Measurements from ENCODE around the gene HOXA3. TPM values are rescaled to one million over a fixed set of nuclear protein-coding genes. Genes with fewer than 3 reads are reported as not detected.

Gene HOXA3
- total RNA-seq (2022) (19.9 and 22.6 TPM in 2 replicates), Bru-seq, nascent RNA (percentile 85 among the genes with signal in this experiment), BruChase-seq, experiment 1, labeled RNA remaining after a 2-hour chase (percentile 88 among the genes with signal in this experiment), BruChase-seq, experiment 2, labeled RNA remaining after a 6-hour chase (percentile 81 among the genes with signal in this experiment)
- long read RNA-seq, partial matches to known transcripts: 1 of 14 reads
- long read RNA-seq, other reads (novel, unspliced or antisense): 13 of 14 reads

DNA sequence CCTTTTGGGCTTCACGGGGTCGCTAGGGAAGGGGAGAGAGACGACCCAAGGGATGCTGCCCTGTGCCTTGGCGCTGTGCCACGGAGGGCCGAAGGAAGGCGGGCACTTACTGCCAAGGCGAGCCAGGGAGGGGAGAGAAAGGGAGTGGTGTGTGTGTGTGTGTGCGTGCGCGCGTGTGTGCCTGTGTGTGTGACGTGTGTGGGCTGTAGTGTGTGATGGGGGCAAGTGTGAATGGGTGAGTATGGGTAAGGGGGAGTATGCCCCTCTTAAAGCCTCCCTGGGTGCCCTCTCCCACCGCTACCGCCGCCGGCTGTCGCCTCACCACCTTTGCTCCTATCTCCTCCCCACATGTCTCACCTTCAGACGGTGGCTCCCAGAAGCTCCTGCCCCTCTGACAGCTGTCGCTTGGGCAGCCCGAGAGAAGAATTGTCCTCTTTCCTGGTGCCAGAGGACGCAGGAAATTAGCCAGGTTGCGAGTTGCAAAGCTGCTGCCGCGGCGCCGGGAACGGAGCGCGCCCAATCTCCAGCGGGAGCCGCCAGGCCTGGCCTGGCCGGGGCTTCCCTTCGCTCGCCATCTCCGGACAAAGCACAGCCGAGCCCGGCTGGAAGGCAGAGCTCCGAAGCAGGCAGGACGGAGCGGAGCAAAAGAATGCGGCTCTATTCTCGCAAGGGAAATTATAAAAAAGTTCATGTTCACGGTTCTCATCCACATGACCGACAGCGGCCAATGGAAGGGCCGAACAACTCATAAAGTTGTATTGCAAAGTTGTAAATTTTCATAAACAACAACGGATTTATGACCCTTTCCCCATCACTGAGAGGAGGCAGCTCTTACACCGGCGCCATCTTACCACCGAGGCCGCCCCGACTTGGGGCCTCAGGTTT is at the start of gene HOXA3:
Gene HOXA3, minus strand, starts transcription at position 653 of the 885 bp plus-strand sequence. CDS start 41,943 bp downstream, outside the sequence.
- H3K4me1 ChIP-seq: peaks cover 25% of the 10 kb centered on the region

DNA sequence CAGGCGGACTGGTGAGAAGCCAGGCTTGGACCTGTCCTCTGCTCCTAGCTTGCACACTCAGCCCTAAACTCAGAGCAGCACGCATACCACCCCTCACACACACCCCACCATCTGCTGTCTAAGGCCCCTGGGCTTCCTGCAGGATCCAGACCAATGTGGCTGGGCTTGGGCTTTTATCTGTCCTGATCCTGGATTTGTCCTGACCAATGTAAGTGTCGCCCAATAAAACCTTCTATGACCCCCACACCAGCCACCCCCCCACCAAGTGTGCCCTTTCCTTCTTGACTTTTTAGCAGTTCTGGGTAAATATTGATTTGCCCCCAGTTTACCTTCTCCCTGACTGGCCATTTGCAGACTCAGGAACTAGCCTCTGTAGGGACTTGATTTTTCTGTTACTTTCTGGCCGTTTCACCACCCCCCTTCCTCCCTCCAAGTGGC is 49.2 kb upstream of the HOXA3 start:
- no TSS peak for BruUV-seq (replicated peaks)
- Histone ChIP-seq H3K4me1 (peaks cover 8% of the 10 kb centered on the region), H3K9me3 (no peaks in the 10 kb centered on the region), H3K27me3 (replicated peaks; ENCODE audit: control insufficient read depth, insufficient read depth, low read length) (peaks cover 2% of the 10 kb centered on the region), H3K4me3 (ENCODE audit: low read depth, low read length) (no peak overlapping the region), H3K36me3 (ENCODE audit: control insufficient read depth, insufficient read depth, low read length) (no peaks in the 10 kb centered on the region)
- CTCF ChIA-PET: no interaction called here
- Mint-ChIP-seq H3K27me3 (ENCODE audit: insufficient read depth, unreplicated experiment) (peaks cover 16% of the 10 kb centered on the region), H3K27ac (ENCODE audit: unreplicated experiment) (no peak overlapping the region), H3K4me3 (ENCODE audit: unreplicated experiment) (no peak overlapping the region), H3K4me1 (ENCODE audit: low read depth, unreplicated experiment) (no peaks in the 10 kb centered on the region), H3K36me3 (ENCODE audit: insufficient read depth, unreplicated experiment) (no peaks in the 10 kb centered on the region), H3K9me3 (ENCODE audit: unreplicated experiment) (no peaks in the 10 kb centered on the region)
- intact Hi-C loops (cut with micrococcal nuclease; ENCODE audit: unreplicated experiment): loop anchor here (2.0 kb wide), 1 partner anchor 403 kb away; no protein-coding TSS in a partner anchor
- TF ChIP-seq, protein P1, sequence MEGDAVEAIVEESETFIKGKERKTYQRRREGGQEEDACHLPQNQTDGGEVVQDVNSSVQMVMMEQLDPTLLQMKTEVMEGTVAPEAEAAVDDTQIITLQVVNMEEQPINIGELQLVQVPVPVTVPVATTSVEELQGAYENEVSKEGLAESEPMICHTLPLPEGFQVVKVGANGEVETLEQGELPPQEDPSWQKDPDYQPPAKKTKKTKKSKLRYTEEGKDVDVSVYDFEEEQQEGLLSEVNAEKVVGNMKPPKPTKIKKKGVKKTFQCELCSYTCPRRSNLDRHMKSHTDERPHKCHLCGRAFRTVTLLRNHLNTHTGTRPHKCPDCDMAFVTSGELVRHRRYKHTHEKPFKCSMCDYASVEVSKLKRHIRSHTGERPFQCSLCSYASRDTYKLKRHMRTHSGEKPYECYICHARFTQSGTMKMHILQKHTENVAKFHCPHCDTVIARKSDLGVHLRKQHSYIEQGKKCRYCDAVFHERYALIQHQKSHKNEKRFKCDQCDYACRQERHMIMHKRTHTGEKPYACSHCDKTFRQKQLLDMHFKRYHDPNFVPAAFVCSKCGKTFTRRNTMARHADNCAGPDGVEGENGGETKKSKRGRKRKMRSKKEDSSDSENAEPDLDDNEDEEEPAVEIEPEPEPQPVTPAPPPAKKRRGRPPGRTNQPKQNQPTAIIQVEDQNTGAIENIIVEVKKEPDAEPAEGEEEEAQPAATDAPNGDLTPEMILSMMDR (IDR thresholded peaks at IDR 0.05; ENCODE audit: insufficient read depth in 1 of 2, low read depth in 1 of 2, low read length in 1 of 2, severe bottlenecking in 1 of 2, unreplicated experiment in 1 of 2): no peak
- no peak for DNase-seq
- POLR2A ChIA-PET: no interaction called here

More for the DNA sequence above, at the start of gene HOXA3:
- peaks cover 27% of the 10 kb centered on the region for H3K36me3 Mint-ChIP-seq (ENCODE audit: insufficient read depth, unreplicated experiment)
- intact Hi-C loops (cut with micrococcal nuclease; ENCODE audit: unreplicated experiment): loop anchor here (1.0 kb wide), 1 partner anchor 9 kb away; no protein-coding TSS in a partner anchor
- H3K36me3 ChIP-seq (ENCODE audit: control insufficient read depth, insufficient read depth, low read length): no peaks in the 10 kb centered on the region; the same call in 1 of the 2 replicates
- BruUV-seq (replicated peaks): no TSS peak
- no peaks in the 10 kb centered on the region for H3K4me1 Mint-ChIP-seq (ENCODE audit: low read depth, unreplicated experiment)
- H3K27ac Mint-ChIP-seq (ENCODE audit: unreplicated experiment): peak within 1 kb of the TSS; percentile 82
- H3K9me3 Mint-ChIP-seq (ENCODE audit: unreplicated experiment): no peaks in the 10 kb centered on the region
- TF ChIP-seq, protein P1 (IDR thresholded peaks at IDR 0.05; ENCODE audit: insufficient read depth in 1 of 2, low read depth in 1 of 2, low read length in 1 of 2, severe bottlenecking in 1 of 2, unreplicated experiment in 1 of 2): no peak
- DNase-seq: peak in 1 of 2 experiments; percentile 24
- CTCF ChIA-PET: interaction anchor here (0.6 to 1.1 kb wide), 4 partner anchors 9 to 469 kb away, joined by 3 to 5 read pairs (median 3); no protein-coding TSS in a partner anchor
- H3K4me3 Mint-ChIP-seq (ENCODE audit: unreplicated experiment): peak within 1 kb of the TSS; percentile 94
- no peaks in the 10 kb centered on the region for H3K27me3 Mint-ChIP-seq (ENCODE audit: insufficient read depth, unreplicated experiment)
- H3K27me3 ChIP-seq (replicated peaks; ENCODE audit: control insufficient read depth, insufficient read depth, low read length): no peaks in the 10 kb centered on the region
- no peaks in the 10 kb centered on the region for H3K9me3 ChIP-seq
- POLR2A ChIA-PET: interaction anchor here (0.6 kb wide), 1 partner anchor 281 kb away, joined by 4 read pairs; no protein-coding TSS in a partner anchor
- peak within 1 kb of the TSS; percentile 68 for H3K4me3 ChIP-seq (ENCODE audit: low read depth, low read length)
